GM10266 (cell line): ENCODE data around the gene PERCC1.

Source experiments
- DNase-seq: peaks from one replicate; pipeline ENCODE4 v3.0.0; 2012; ENCODE audit errors: extremely low spot score
- CTCF ChIP-seq: IDR thresholded peaks from 2 replicates; pipeline ENCODE4 v1.5.1; 2012; ENCODE audit warnings: mild to moderate bottlenecking, low read depth; ENCODE audit not compliant: control insufficient read depth, insufficient read depth; ENCODE audit errors: missing control alignments

PERCC1 gene

GRCh38 chr16:1446296-1447080, 15.6 kb downstream of the PERCC1 start:
- DNase-seq = no peak
- TF ChIP-seq CTCF = no peak

GRCh38 chr16:1447965-1448364, 17.1 kb downstream of the PERCC1 start:
- TF ChIP-seq CTCF = no peak
- no peak for DNase-seq

GRCh38 chr16:1448536-1449116, 17.7 kb downstream of the PERCC1 start:
- no peak for TF ChIP-seq CTCF
- no peak for DNase-seq

GRCh38 chr16:1449201-1449788, 18.4 kb downstream of the PERCC1 start:
- no peak for TF ChIP-seq CTCF
- no peak for DNase-seq

- DNase-seq = no peak
- peak; percentile 6 for TF ChIP-seq CTCF
Observed at GRCh38 chr16:1450218-1450617, 19.3 kb downstream of the PERCC1 start.

- no peak for DNase-seq
- no peak for TF ChIP-seq CTCF
Observed at GRCh38 chr16:1450841-1451240, 20.0 kb downstream of the PERCC1 start.
